Peyer's patch (tissue), 4 donors: Measurements from ENCODE around the gene PPP4R4.

Experiments
- CTCF ChIP-seq, 6 experiments: fragments of 450-650 bp in 4 of 6; fragments of 200-600 bp in 2 of 6; sonication (generic) in 1 of 6; IDR thresholded peaks; one replicate each; pipeline ENCODE4 v1.5.1; 2017 to 2019; ENCODE audit warnings: antibody characterized with exemption in 6 of 6, mild to moderate bottlenecking in 3 of 6, moderate library complexity in 1 of 6
- POLR2A ChIP-seq, 2 donors: fragments of 450-650 bp; IDR thresholded peaks; one replicate each; pipeline ENCODE4 v1.5.1; 2017; ENCODE audit warnings: antibody characterized with exemption in 2 of 2, mild to moderate bottlenecking in 2 of 2, moderate library complexity in 2 of 2

- TF ChIP-seq CTCF (IDR thresholded peaks at IDR 0.05): no peak
- no peak for TF ChIP-seq POLR2A (IDR thresholded peaks at IDR 0.05)
Measured at GRCh38 chr14:94203473-94204210, 29.5 kb downstream of the PPP4R4 start.
